Measurements from ENCODE around the gene AGBL1. TPM values are rescaled to one million over a fixed set of nuclear protein-coding genes. Genes with fewer than 3 reads are reported as not detected.

Gene AGBL1
- polyA plus RNA-seq, 1 experiment = not detected

DNA sequence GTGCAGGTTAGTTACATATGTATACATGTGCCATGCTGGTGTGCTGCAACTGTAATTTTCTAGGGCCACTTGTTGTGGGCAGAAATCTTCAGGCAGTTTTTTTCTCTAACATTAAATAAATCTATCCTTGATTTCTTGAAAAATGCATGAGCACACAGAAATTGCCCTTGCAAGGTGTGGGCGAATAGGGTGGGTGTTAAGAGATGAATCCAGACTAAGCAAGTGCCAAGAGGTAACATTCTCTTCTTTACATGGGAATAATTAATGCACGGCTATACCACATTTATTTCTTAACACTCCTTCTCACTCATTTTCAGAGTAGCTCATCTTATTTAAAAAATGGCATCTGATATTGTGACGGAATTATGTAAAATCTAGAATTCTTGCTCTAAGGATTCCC is 719.6 kb downstream of the AGBL1 start:
- no peak for DNase-seq (ENCODE audit: low read depth, low spot score)
- Histone ChIP-seq H3K9me3 (ENCODE audit: control insufficient read depth, insufficient read depth, low read length) (no peaks in the 10 kb centered on the region; the same call in 1 of the 2 replicates), H3K4me3 (ENCODE audit: low read depth, low read length) (no peak overlapping the region), H3K27me3 (ENCODE audit: control insufficient read depth, insufficient read depth, low read length) (no peaks in the 10 kb centered on the region), H3K27ac (ENCODE audit: low read depth, low read length) (no peak overlapping the region)
- TF ChIP-seq, protein P1, sequence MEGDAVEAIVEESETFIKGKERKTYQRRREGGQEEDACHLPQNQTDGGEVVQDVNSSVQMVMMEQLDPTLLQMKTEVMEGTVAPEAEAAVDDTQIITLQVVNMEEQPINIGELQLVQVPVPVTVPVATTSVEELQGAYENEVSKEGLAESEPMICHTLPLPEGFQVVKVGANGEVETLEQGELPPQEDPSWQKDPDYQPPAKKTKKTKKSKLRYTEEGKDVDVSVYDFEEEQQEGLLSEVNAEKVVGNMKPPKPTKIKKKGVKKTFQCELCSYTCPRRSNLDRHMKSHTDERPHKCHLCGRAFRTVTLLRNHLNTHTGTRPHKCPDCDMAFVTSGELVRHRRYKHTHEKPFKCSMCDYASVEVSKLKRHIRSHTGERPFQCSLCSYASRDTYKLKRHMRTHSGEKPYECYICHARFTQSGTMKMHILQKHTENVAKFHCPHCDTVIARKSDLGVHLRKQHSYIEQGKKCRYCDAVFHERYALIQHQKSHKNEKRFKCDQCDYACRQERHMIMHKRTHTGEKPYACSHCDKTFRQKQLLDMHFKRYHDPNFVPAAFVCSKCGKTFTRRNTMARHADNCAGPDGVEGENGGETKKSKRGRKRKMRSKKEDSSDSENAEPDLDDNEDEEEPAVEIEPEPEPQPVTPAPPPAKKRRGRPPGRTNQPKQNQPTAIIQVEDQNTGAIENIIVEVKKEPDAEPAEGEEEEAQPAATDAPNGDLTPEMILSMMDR (IDR thresholded peaks at IDR 0.05; ENCODE audit: low read depth, low read length) = no peak
- ChIA-PET POLR2A (no interaction called here), CTCF (no interaction called here)

DNA sequence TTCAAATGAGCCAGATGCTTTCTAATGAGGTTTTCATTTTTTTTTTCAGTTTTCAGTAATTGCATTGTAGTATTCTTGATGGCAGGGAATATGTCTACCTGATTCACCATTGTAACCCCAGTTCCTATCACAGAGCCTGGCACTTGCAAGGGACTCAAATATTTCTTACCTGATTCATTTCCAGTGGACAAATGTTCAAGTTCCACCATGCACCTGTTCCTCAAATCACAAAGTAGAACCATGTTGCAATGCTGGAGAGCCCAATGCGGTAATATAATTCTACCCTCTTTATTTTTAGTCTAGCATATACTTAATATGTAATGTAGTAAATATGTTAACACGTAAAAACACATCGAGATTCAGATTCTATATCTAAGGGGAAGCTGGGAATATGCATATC is 722.6 kb downstream of the AGBL1 start:
- Histone ChIP-seq H3K4me3 (ENCODE audit: low read depth, low read length) (no peak overlapping the region), H3K27me3 (ENCODE audit: control insufficient read depth, insufficient read depth, low read length) (no peaks in the 10 kb centered on the region), H3K9me3 (ENCODE audit: control insufficient read depth, insufficient read depth, low read length) (peaks cover 3% of the 10 kb centered on the region; the same call in 1 of the 2 replicates), H3K27ac (ENCODE audit: low read depth, low read length) (no peak overlapping the region)
- ChIA-PET POLR2A (no interaction called here), CTCF (no interaction called here)
- TF ChIP-seq, protein P1 (IDR thresholded peaks at IDR 0.05; ENCODE audit: low read depth, low read length) = no peak
- DNase-seq (ENCODE audit: low read depth, low spot score) = no peak

DNA sequence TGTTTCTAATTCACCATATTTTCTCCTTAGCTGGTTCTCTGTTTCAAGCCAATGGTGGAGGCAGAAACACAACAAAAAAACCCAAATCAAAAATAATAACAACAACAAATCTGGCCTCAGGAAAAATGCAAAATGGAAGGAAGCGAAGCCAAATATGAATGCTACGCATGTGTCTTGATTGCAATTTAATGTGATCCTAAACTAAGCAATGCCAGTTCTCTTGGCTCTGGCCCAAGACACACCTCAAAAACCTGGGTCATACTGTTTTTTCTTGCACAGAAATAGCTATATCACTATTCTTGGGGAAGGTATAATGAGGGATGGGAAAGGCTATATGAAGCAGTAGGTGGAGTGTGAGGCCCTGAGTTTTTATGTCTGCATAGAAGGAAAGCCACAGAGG is 724.7 kb downstream of the AGBL1 start:
- no peak overlapping the region for H3K27ac ChIP-seq (ENCODE audit: low read depth, low read length)
- POLR2A ChIA-PET = no interaction called here
- no peak for DNase-seq (ENCODE audit: low read depth, low spot score)
- TF ChIP-seq, protein P1 (IDR thresholded peaks at IDR 0.05; ENCODE audit: low read depth, low read length) = no peak
- no peaks in the 10 kb centered on the region for H3K27me3 ChIP-seq (ENCODE audit: control insufficient read depth, insufficient read depth, low read length)
- no peak overlapping the region for H3K4me3 ChIP-seq (ENCODE audit: low read depth, low read length)
- H3K9me3 ChIP-seq (ENCODE audit: control insufficient read depth, insufficient read depth, low read length) = peaks cover 3% of the 10 kb centered on the region; the same call in 1 of the 2 replicates
- CTCF ChIA-PET = no interaction called here

DNA sequence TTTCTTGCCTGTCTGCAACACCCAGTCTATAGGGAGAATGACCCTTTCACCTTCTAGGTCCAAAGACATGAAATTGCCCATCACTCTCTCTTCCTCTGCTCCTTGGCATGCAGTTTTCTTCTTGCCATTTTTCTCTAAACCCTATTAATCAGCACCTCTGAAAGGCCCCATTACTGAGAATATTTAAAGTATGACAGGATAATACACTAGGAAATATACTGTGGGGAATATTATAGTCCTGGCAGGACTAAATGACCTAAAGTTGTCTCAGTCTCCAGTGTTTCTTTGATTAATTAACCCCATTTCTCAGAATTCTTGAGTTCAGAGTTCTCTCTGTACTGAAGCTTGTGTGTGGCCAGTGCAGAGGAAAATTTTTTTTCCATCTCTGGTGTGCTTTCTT is 730.7 kb downstream of the AGBL1 start:
- no peak for DNase-seq (ENCODE audit: low read depth, low spot score)
- peaks cover 1% of the 10 kb centered on the region; the same call in 1 of the 2 replicates for H3K9me3 ChIP-seq (ENCODE audit: control insufficient read depth, insufficient read depth, low read length)
- H3K27ac ChIP-seq (ENCODE audit: low read depth, low read length) = no peak overlapping the region
- no peaks in the 10 kb centered on the region for H3K27me3 ChIP-seq (ENCODE audit: control insufficient read depth, insufficient read depth, low read length)
- H3K4me3 ChIP-seq (ENCODE audit: low read depth, low read length) = no peak overlapping the region
- TF ChIP-seq, protein P1 (IDR thresholded peaks at IDR 0.05; ENCODE audit: low read depth, low read length) = no peak
- CTCF ChIA-PET = no interaction called here
- POLR2A ChIA-PET = no interaction called here

DNA sequence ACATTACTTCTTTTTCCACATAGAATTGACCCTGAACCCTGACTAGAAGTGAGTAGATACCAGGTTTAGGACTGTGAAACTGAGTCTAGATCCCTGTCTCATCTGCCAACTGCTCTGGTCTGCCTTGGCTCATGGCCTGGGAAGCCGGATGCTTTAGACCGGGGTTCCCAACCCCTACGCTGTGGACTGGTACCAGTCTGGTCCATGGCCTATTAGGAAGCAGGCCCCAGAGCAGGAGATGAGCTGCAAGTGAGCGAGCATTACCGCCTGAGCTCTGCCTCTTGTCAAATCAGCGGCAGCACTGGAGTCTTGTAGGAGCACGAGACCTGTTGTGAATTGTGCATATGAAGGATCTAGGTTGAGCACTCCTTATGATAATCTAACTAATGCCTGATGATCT is 734.2 kb downstream of the AGBL1 start:
- TF ChIP-seq, protein P1 (IDR thresholded peaks at IDR 0.05; ENCODE audit: low read depth, low read length) = no peak
- no peaks in the 10 kb centered on the region for H3K27me3 ChIP-seq (ENCODE audit: control insufficient read depth, insufficient read depth, low read length)
- no peak overlapping the region for H3K4me3 ChIP-seq (ENCODE audit: low read depth, low read length)
- no peak for DNase-seq (ENCODE audit: low read depth, low spot score)
- CTCF ChIA-PET = no interaction called here
- POLR2A ChIA-PET = no interaction called here
- H3K27ac ChIP-seq (ENCODE audit: low read depth, low read length) = no peak overlapping the region
- H3K9me3 ChIP-seq (ENCODE audit: control insufficient read depth, insufficient read depth, low read length) = no peaks in the 10 kb centered on the region
